ENCODE results near the gene NDUFA8. TPM values are rescaled to one million over a fixed set of nuclear protein-coding genes. Genes with fewer than 3 reads are reported as not detected.
A peak's percentile ranks its signal among the peaks of the same experiment; 100 is the strongest.

The NDUFA8 gene
- total RNA-seq, 1 donor from 2014 or later: 45.2 TPM

- no peak overlapping the region for H3K27ac Mint-ChIP-seq (ENCODE audit: unreplicated experiment)
- DNase-seq (ENCODE audit: low spot score): no peak
- H3K9me3 Mint-ChIP-seq (ENCODE audit: unreplicated experiment): no peaks in the 10 kb centered on the region
- H3K4me1 Mint-ChIP-seq (ENCODE audit: unreplicated experiment): peaks cover 15% of the 10 kb centered on the region
- peaks cover 9% of the 10 kb centered on the region for H3K27me3 Mint-ChIP-seq (ENCODE audit: unreplicated experiment)
- H3K36me3 Mint-ChIP-seq (ENCODE audit: low read depth, unreplicated experiment): no peaks in the 10 kb centered on the region
- TF ChIP-seq CTCF (IDR thresholded peaks at IDR 0.05; ENCODE audit: unreplicated experiment): no peak
- no peak overlapping the region for H3K4me3 Mint-ChIP-seq (ENCODE audit: unreplicated experiment)
These were observed 49.3 kb downstream of the NDUFA8 start for GRCh38 chr9:122110100-122110833.

GRCh38 chr9:122109035-122109813 lies 50.4 kb downstream of the NDUFA8 start:
- Mint-ChIP-seq H3K4me1 (ENCODE audit: unreplicated experiment) (peaks cover 15% of the 10 kb centered on the region), H3K9me3 (ENCODE audit: unreplicated experiment) (no peaks in the 10 kb centered on the region), H3K27ac (ENCODE audit: unreplicated experiment) (no peak overlapping the region), H3K4me3 (ENCODE audit: unreplicated experiment) (no peak overlapping the region), H3K36me3 (ENCODE audit: low read depth, unreplicated experiment) (no peaks in the 10 kb centered on the region), H3K27me3 (ENCODE audit: unreplicated experiment) (peaks cover 7% of the 10 kb centered on the region)
- no peak for DNase-seq (ENCODE audit: low spot score)
- no peak for TF ChIP-seq CTCF (IDR thresholded peaks at IDR 0.05; ENCODE audit: unreplicated experiment)

GRCh38 chr9:122107291-122107805 lies 52.2 kb downstream of the NDUFA8 start:
- H3K9me3 Mint-ChIP-seq (ENCODE audit: unreplicated experiment): no peaks in the 10 kb centered on the region
- no peak overlapping the region for H3K4me3 Mint-ChIP-seq (ENCODE audit: unreplicated experiment)
- peak overlapping the region; percentile 25 for H3K27ac Mint-ChIP-seq (ENCODE audit: unreplicated experiment)
- H3K36me3 Mint-ChIP-seq (ENCODE audit: low read depth, unreplicated experiment): peaks cover 3% of the 10 kb centered on the region
- no peak for TF ChIP-seq CTCF (IDR thresholded peaks at IDR 0.05; ENCODE audit: unreplicated experiment)
- H3K27me3 Mint-ChIP-seq (ENCODE audit: unreplicated experiment): peaks cover 5% of the 10 kb centered on the region
- DNase-seq (ENCODE audit: low spot score): no peak
- H3K4me1 Mint-ChIP-seq (ENCODE audit: unreplicated experiment): peaks cover 13% of the 10 kb centered on the region

- H3K36me3 Mint-ChIP-seq (ENCODE audit: low read depth, unreplicated experiment): peaks cover 3% of the 10 kb centered on the region
- H3K27ac Mint-ChIP-seq (ENCODE audit: unreplicated experiment): no peak overlapping the region
- H3K4me3 Mint-ChIP-seq (ENCODE audit: unreplicated experiment): no peak overlapping the region
- DNase-seq (ENCODE audit: low spot score): no peak
- H3K27me3 Mint-ChIP-seq (ENCODE audit: unreplicated experiment): peaks cover 5% of the 10 kb centered on the region
- H3K9me3 Mint-ChIP-seq (ENCODE audit: unreplicated experiment): no peaks in the 10 kb centered on the region
- TF ChIP-seq CTCF (IDR thresholded peaks at IDR 0.05; ENCODE audit: unreplicated experiment): no peak
- H3K4me1 Mint-ChIP-seq (ENCODE audit: unreplicated experiment): peaks cover 16% of the 10 kb centered on the region
These were observed 53.0 kb downstream of the NDUFA8 start for GRCh38 chr9:122106576-122106975.

- Mint-ChIP-seq H3K27ac (ENCODE audit: unreplicated experiment) (no peak overlapping the region), H3K4me1 (ENCODE audit: unreplicated experiment) (peaks cover 16% of the 10 kb centered on the region), H3K27me3 (ENCODE audit: unreplicated experiment) (peaks cover 6% of the 10 kb centered on the region), H3K9me3 (ENCODE audit: unreplicated experiment) (no peaks in the 10 kb centered on the region), H3K4me3 (ENCODE audit: unreplicated experiment) (no peak overlapping the region), H3K36me3 (ENCODE audit: low read depth, unreplicated experiment) (peaks cover 3% of the 10 kb centered on the region)
- no peak for DNase-seq (ENCODE audit: low spot score)
- TF ChIP-seq CTCF (IDR thresholded peaks at IDR 0.05; ENCODE audit: unreplicated experiment): no peak
These were observed 55.6 kb downstream of the NDUFA8 start for GRCh38 chr9:122103985-122104384.

All from endothelial cell (in vitro differentiated cells).